Tibial nerve (tissue), 3 donors: Measurements from ENCODE around the gene RARG.

Experiments
- POLR2A ChIP-seq, 2 donors: fragments of 450-650 bp; IDR thresholded peaks; one replicate each; pipeline ENCODE4 v1.6.1; 2017; ENCODE audit warnings: antibody characterized with exemption in 2 of 2, mild to moderate bottlenecking in 2 of 2, moderate library complexity in 2 of 2
- TF ChIP-seq, protein P1 (sequence below), 5 experiments: fragments of 200-600 bp in 3 of 5; fragments of 450-650 bp in 2 of 5; sonication (generic) in 3 of 5; IDR thresholded peaks; one replicate each; pipeline ENCODE4 v1.5.1; 2016 to 2019; ENCODE audit warnings: antibody characterized with exemption in 5 of 5, mild to moderate bottlenecking in 3 of 5, moderate library complexity in 2 of 5

DNA sequence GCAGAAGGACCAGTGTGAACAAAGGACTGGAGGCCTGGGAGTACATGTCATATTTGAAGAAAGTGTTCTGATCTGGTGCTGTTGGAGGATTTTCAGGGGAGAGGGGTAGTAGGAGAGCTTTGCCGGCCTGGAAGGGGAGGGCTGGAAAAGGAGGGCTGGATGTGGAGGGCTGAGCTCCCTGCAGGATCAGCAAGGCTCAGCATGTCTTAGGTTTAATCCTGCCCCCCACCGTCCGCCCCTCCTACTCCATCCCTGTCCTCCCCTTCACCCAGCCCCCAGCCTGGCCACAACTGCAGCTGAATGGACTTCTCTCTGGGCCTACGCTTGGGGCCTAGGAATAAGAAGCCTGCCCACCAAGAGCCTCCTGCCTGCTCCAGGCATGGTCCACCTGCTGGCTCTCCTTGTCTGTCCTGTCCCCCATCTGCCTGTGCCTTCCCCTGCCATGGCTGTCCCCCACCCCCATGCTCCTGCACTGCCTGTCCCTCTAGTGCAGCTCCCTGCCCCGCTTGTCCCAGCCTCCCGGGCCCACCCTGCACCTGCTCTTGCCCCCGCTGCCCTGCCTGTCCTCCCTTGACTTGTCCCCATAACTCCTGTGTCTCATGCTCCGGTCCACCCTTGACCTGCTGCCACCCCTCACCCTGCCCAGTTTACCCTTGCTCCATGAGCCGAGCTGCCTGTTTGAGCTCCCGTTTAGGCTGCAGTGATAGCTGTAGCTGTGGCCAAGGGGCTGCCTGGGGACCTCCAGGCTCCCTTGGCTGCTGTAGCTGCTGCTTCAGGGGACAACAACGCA lies 9.8 kb upstream of the RARG start:
- TF ChIP-seq POLR2A (IDR thresholded peaks at IDR 0.05): no peak
- TF ChIP-seq, protein P1, sequence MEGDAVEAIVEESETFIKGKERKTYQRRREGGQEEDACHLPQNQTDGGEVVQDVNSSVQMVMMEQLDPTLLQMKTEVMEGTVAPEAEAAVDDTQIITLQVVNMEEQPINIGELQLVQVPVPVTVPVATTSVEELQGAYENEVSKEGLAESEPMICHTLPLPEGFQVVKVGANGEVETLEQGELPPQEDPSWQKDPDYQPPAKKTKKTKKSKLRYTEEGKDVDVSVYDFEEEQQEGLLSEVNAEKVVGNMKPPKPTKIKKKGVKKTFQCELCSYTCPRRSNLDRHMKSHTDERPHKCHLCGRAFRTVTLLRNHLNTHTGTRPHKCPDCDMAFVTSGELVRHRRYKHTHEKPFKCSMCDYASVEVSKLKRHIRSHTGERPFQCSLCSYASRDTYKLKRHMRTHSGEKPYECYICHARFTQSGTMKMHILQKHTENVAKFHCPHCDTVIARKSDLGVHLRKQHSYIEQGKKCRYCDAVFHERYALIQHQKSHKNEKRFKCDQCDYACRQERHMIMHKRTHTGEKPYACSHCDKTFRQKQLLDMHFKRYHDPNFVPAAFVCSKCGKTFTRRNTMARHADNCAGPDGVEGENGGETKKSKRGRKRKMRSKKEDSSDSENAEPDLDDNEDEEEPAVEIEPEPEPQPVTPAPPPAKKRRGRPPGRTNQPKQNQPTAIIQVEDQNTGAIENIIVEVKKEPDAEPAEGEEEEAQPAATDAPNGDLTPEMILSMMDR (IDR thresholded peaks at IDR 0.05): no peak
